Astrocyte (in vitro differentiated cells and primary cell): ENCODE measurements around the gene PPA2. TPM values are rescaled to one million over a fixed set of nuclear protein-coding genes. Genes with fewer than 3 reads are reported as not detected.

Source experiments
- DNase-seq: peaks from one replicate; pipeline ENCODE4 v3.0.0-alpha.2; 2010; ENCODE audit warnings: low read depth
- FAIRE-seq: peaks from 2 replicates; lab custom pipeline; 2011; peaks lifted over from hg19 to GRCh38; lab: Jason Lieb, UNC
- H2AFZ ChIP-seq: 2 replicates; pipeline ENCODE4 v1.6.0; 2012; ENCODE audit warnings: low read depth, low read length, inconsistent platforms
- H3K27ac ChIP-seq: 2 replicates; pipeline ENCODE4 v1.5.1; 2011; ENCODE audit warnings: low read depth, low read length, inconsistent platforms
- H3K27me3 ChIP-seq: 2 replicates; pipeline ENCODE4 v1.6.0; 2011; ENCODE audit warnings: low read length, inconsistent platforms; ENCODE audit not compliant: insufficient read depth
- H3K36me3 ChIP-seq: 2 replicates; pipeline ENCODE4 v1.5.1; 2011; ENCODE audit warnings: low read length, inconsistent platforms; ENCODE audit not compliant: insufficient read depth
- H3K4me1 ChIP-seq: 2 replicates; pipeline ENCODE4 v1.5.1; 2011; ENCODE audit warnings: low read length, inconsistent platforms; ENCODE audit not compliant: insufficient read depth
- H3K4me2 ChIP-seq: 2 replicates; pipeline ENCODE4 v1.6.0; 2012; ENCODE audit warnings: low read length, inconsistent platforms
- H3K4me3 ChIP-seq: 2 replicates; pipeline ENCODE4 v1.5.1; 2011; ENCODE audit warnings: low read depth, mild to moderate bottlenecking, low read length, inconsistent platforms; ENCODE audit not compliant: insufficient read depth
- H3K79me2 ChIP-seq: 2 replicates; pipeline ENCODE4 v1.6.0; 2012; ENCODE audit warnings: mild to moderate bottlenecking, low read length, inconsistent platforms; ENCODE audit not compliant: insufficient read depth
- H3K9ac ChIP-seq: 2 replicates; pipeline ENCODE4 v1.6.0; 2012; ENCODE audit warnings: mild to moderate bottlenecking, low read length, inconsistent platforms
- H3K9me3 ChIP-seq: 2 replicates; pipeline ENCODE4 v1.5.1; 2012; ENCODE audit warnings: low read depth, mild to moderate bottlenecking, low read length, inconsistent platforms; ENCODE audit not compliant: insufficient read depth
- H4K20me1 ChIP-seq: 2 replicates; pipeline ENCODE4 v1.6.0; 2012; ENCODE audit warnings: low read length, inconsistent platforms; ENCODE audit not compliant: insufficient read depth
- H3K27ac Mint-ChIP-seq: one replicate; pipeline ENCODE4 v1.8.0; 2021; ENCODE audit warnings: mild to moderate bottlenecking, mixed read lengths; ENCODE audit not compliant: unreplicated experiment
- H3K27me3 Mint-ChIP-seq: one replicate; pipeline ENCODE4 v1.8.0; 2021; ENCODE audit warnings: low read depth, mixed read lengths; ENCODE audit not compliant: unreplicated experiment
- H3K36me3 Mint-ChIP-seq: one replicate; pipeline ENCODE4 v1.8.0; 2021; ENCODE audit warnings: low read depth, mixed read lengths; ENCODE audit not compliant: unreplicated experiment
- H3K4me1 Mint-ChIP-seq: one replicate; pipeline ENCODE4 v1.8.0; 2021; ENCODE audit warnings: low read depth, mixed read lengths; ENCODE audit not compliant: unreplicated experiment
- H3K4me3 Mint-ChIP-seq: one replicate; pipeline ENCODE4 v1.8.0; 2021; ENCODE audit warnings: mild to moderate bottlenecking, moderate library complexity, mixed read lengths; ENCODE audit not compliant: unreplicated experiment
- H3K9me3 Mint-ChIP-seq: one replicate; pipeline ENCODE4 v1.8.0; 2021; ENCODE audit warnings: mild to moderate bottlenecking, mixed read lengths; ENCODE audit not compliant: unreplicated experiment
- CTCF ChIP-seq: IDR thresholded peaks from 2 replicates; pipeline ENCODE4 v1.5.1; 2011; ENCODE audit warnings: low read depth, mild to moderate bottlenecking, inconsistent platforms, low read length, moderate library complexity; ENCODE audit not compliant: insufficient read depth
- EZH2 ChIP-seq: IDR thresholded peaks from 2 replicates; pipeline ENCODE4 v1.6.1; 2012; ENCODE audit warnings: mild to moderate bottlenecking, low read length, inconsistent platforms; ENCODE audit not compliant: insufficient read depth
- total RNA-seq: library from RNA; stranded (reverse); gene quantifications from 2 replicates; pipeline ENCODE4 v1.2.1, GENCODE V29; 2021

Gene PPA2
- total RNA-seq, 1 donor from 2014 or later, result 52.3 TPM

DNA sequence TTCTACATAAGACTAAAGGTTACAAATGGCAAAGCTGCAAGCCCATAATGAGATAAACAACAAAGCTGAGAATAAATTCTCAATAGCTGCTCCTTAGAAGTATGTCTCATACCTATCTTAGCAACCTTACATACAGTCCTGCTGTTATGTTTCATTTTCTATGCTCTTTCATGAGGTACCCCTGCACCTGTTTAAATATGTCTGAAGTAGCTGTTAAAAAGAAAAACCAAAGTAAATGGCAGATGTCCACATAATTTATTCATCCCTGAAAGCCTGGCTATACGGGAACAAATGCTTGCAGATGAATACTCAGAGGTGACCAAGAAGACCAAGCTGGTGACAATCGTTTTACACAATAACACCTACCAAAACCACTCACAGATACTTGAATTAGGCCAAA lies 22.5 kb downstream of the PPA2 start:
- Mint-ChIP-seq H3K27me3 (no peaks in the 10 kb centered on the region), H3K4me1 (no peaks in the 10 kb centered on the region), H3K36me3 (peaks cover 6% of the 10 kb centered on the region), H3K4me3 (no peak overlapping the region), H3K27ac (no peak overlapping the region), H3K9me3 (no peaks in the 10 kb centered on the region)
- DNase-seq, result no peak
- no peak for FAIRE-seq
- H2AFZ ChIP-seq, result no peak overlapping the region
- no peaks in the 10 kb centered on the region for H3K27me3 ChIP-seq
- H3K79me2 ChIP-seq, result peaks cover 3% of the 10 kb centered on the region
- no peaks in the 10 kb centered on the region for H4K20me1 ChIP-seq
- peaks cover 8% of the 10 kb centered on the region for H3K36me3 ChIP-seq
- no peaks in the 10 kb centered on the region for H3K9me3 ChIP-seq
- H3K4me2 ChIP-seq, result no peak overlapping the region
- TF ChIP-seq EZH2 (no peak), CTCF (no peak)
- H3K4me1 ChIP-seq, result no peaks in the 10 kb centered on the region
- H3K4me3 ChIP-seq, result no peak overlapping the region
- H3K9ac ChIP-seq, result no peak overlapping the region
- no peak overlapping the region for H3K27ac ChIP-seq

DNA sequence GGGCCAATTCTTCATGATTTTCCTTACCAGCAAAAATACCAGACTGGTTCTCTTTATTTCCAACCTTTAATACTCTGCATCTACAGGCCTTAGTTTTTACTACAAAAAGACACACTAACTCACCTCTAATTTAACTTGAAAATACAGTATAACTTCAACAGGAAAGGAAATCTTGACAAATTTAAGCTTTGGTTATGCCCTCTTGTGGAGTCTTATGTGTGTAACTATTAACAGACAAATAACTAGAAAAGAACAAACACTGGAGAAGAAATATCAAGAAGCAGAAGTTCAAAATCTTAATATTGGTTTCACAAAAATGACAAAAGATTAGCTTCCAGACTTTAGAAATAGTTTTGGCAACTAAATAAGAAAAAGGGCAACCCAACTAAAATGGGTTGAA lies 33.0 kb downstream of the PPA2 start:
- Histone ChIP-seq H2AFZ (no peak overlapping the region), H3K36me3 (peaks cover 3% of the 10 kb centered on the region), H3K4me1 (no peaks in the 10 kb centered on the region), H3K4me2 (no peak overlapping the region), H3K27ac (no peak overlapping the region), H3K4me3 (no peak overlapping the region), H3K9ac (no peak overlapping the region), H3K27me3 (no peaks in the 10 kb centered on the region), H3K79me2 (no peaks in the 10 kb centered on the region), H4K20me1 (no peaks in the 10 kb centered on the region), H3K9me3 (no peaks in the 10 kb centered on the region)
- peaks cover 20% of the 10 kb centered on the region for H3K36me3 Mint-ChIP-seq
- FAIRE-seq (no peak), DNase-seq (no peak)
- H3K4me1 Mint-ChIP-seq, result no peaks in the 10 kb centered on the region
- no peak overlapping the region for H3K27ac Mint-ChIP-seq
- H3K27me3 Mint-ChIP-seq, result no peaks in the 10 kb centered on the region
- no peak overlapping the region for H3K4me3 Mint-ChIP-seq
- TF ChIP-seq EZH2 (no peak), CTCF (no peak)
- H3K9me3 Mint-ChIP-seq, result peaks cover 2% of the 10 kb centered on the region

- H3K36me3 Mint-ChIP-seq, result peaks cover 25% of the 10 kb centered on the region
- FAIRE-seq, result no peak
Observed at GRCh38 chr4:105437637-105438036, 36.2 kb downstream of the PPA2 start.

More at GRCh38 chr4:105437637-105438036, 36.2 kb downstream of the PPA2 start:
- Histone ChIP-seq H3K4me3 (no peak overlapping the region), H3K27ac (no peak overlapping the region), H2AFZ (no peak overlapping the region), H3K9me3 (peaks cover 3% of the 10 kb centered on the region), H3K36me3 (peaks cover 2% of the 10 kb centered on the region), H3K9ac (no peak overlapping the region), H3K79me2 (no peaks in the 10 kb centered on the region), H3K27me3 (no peaks in the 10 kb centered on the region), H3K4me1 (no peaks in the 10 kb centered on the region), H4K20me1 (no peaks in the 10 kb centered on the region), H3K4me2 (no peak overlapping the region)
- H3K4me3 Mint-ChIP-seq, result no peak overlapping the region
- H3K9me3 Mint-ChIP-seq, result peaks cover 2% of the 10 kb centered on the region
- no peaks in the 10 kb centered on the region for H3K27me3 Mint-ChIP-seq
- H3K4me1 Mint-ChIP-seq, result no peaks in the 10 kb centered on the region
- H3K27ac Mint-ChIP-seq, result no peak overlapping the region
- DNase-seq, result no peak
- TF ChIP-seq CTCF, result no peak
- TF ChIP-seq EZH2, result no peak
